K562 (cell line): ENCODE results near the gene VEGFA. TPM values are rescaled to one million over a fixed set of nuclear protein-coding genes. Genes with fewer than 3 reads are reported as not detected.

Experiments
- ARID2 ChIP-seq: fragments of 450-650 bp; IDR thresholded peaks from 2 replicates; pipeline ENCODE4 v1.6.1; 2017; ENCODE audit warnings: antibody characterized with exemption, mild to moderate bottlenecking
- CHCHD3 ChIP-seq: fragments of 250-450 bp; sonication (Bioruptor Pico); IDR thresholded peaks from 2 replicates; pipeline ENCODE4 v2.1.2; 2022; ENCODE audit warnings: mild to moderate bottlenecking
- CUX1 ChIP-seq: fragments of 200-800 bp; sonication (Bioruptor generic); IDR thresholded peaks from 2 replicates; pipeline ENCODE4 v1.6.1; 2016; ENCODE audit warnings: missing genetic modification characterization, missing compliant biosample characterization
- ETS1 ChIP-seq: conservative IDR thresholded peaks from 2 replicates; pipeline ENCODE4 v1.6.1; 2011; ENCODE audit warnings: low read depth, mild to moderate bottlenecking, low read length; ENCODE audit not compliant: control insufficient read depth
- FOXM1 ChIP-seq, 2 experiments: fragments of 450-650 bp in 1 of 2; sonication (generic) in 1 of 2; formaldehyde crosslinking in 1 of 2; IDR thresholded peaks; 2 replicates each; pipeline versions ENCODE4 v1.6.1 to v1.9.0; 2017 to 2022; ENCODE audit warnings: low read depth in 2 of 2, mild to moderate bottlenecking in 2 of 2, missing genetic modification reagents in 1 of 2, moderate library complexity in 1 of 2
- HCFC1 ChIP-seq: IDR thresholded peaks from 2 replicates; pipeline ENCODE4 v1.6.1; 2012; ENCODE audit warnings: low read depth, low read length, improper control_type of control experiment
- HNRNPUL1 ChIP-seq: fragments of 200-400 bp; formaldehyde crosslinking; IDR thresholded peaks from 2 replicates; pipeline ENCODE4 v1.6.1; 2017; ENCODE audit warnings: low read length
- IRF2 ChIP-seq: sonication (generic); formaldehyde crosslinking; IDR thresholded peaks from 2 replicates; pipeline ENCODE4 v1.8.1; 2022; ENCODE audit warnings: mild to moderate bottlenecking, missing genetic modification reagents
- KAT2B ChIP-seq: IDR thresholded peaks from one replicate; pipeline ENCODE4 v1.6.1; 2012; ENCODE audit warnings: low read depth, mild to moderate bottlenecking, control low read depth, inconsistent platforms, low read length, moderate library complexity
- MAFG ChIP-seq: fragments of 450-650 bp; conservative IDR thresholded peaks from 2 replicates; pipeline ENCODE4 v1.6.1; 2016; ENCODE audit warnings: missing genetic modification characterization, missing compliant biosample characterization
- MCM7 ChIP-seq, 2 experiments: fragments of 450-650 bp; IDR thresholded peaks; 2 replicates each; pipeline ENCODE4 v1.6.1; 2016 to 2018
- NCOA2 ChIP-seq, 2 experiments: fragments of 450-650 bp; IDR thresholded peaks; 2 replicates each; pipeline ENCODE4 v1.6.1; 2018; ENCODE audit warnings: mild to moderate bottlenecking in 2 of 2, moderate library complexity in 1 of 2; ENCODE audit not compliant: partially characterized antibody in 2 of 2
- PHF20 ChIP-seq: fragments of 450-650 bp; IDR thresholded peaks from 2 replicates; pipeline ENCODE4 v1.6.1; 2018; ENCODE audit not compliant: partially characterized antibody
- POLR2H ChIP-seq: IDR thresholded peaks from 2 replicates; pipeline ENCODE4 v1.6.1; 2016; ENCODE audit warnings: missing genetic modification characterization, low read depth, mild to moderate bottlenecking, control low read depth, missing compliant biosample characterization, moderate library complexity
- TBP ChIP-seq: optimal IDR thresholded peaks from 2 replicates; pipeline ENCODE3; 2011; ENCODE audit warnings: low read depth, low read length, improper control_type of control experiment
- TOE1 ChIP-seq, 2 experiments: fragments of 450-650 bp in 1 of 2; sonication (generic) in 1 of 2; formaldehyde crosslinking in 1 of 2; IDR thresholded peaks; 2 replicates each; pipeline versions ENCODE4 v1.7.1 to v1.8.0; 2016 to 2022; ENCODE audit warnings: borderline replicate concordance in 2 of 2, mild to moderate bottlenecking in 2 of 2, antibody characterized with exemption in 1 of 2, inconsistent platforms in 1 of 2, low read depth in 1 of 2, missing genetic modification reagents in 1 of 2, moderate library complexity in 1 of 2
- USF2 ChIP-seq: sonication (generic); formaldehyde crosslinking; IDR thresholded peaks from 2 replicates; pipeline ENCODE4 v1.5.0; 2020; ENCODE audit warnings: missing genetic modification reagents
- ZNF57 ChIP-seq: fragments of 450-650 bp; formaldehyde crosslinking; IDR thresholded peaks from 2 replicates; pipeline ENCODE4 v1.4.0; 2020; ENCODE audit warnings: mild to moderate bottlenecking, moderate library complexity
- ZNF584 ChIP-seq: fragments of 200-800 bp; sonication (Bioruptor generic); IDR thresholded peaks from 2 replicates; pipeline ENCODE4 v1.6.1; 2016; ENCODE audit warnings: low read depth, mild to moderate bottlenecking, missing genetic modification characterization, missing compliant biosample characterization
- ZNF764 ChIP-seq: fragments of 250-450 bp; sonication (Bioruptor Pico); IDR thresholded peaks from 2 replicates; pipeline ENCODE4 v1.4.0; 2020; ENCODE audit warnings: low read depth, mild to moderate bottlenecking, moderate library complexity
- ZNF79 ChIP-seq: fragments of 250-450 bp; sonication (Bioruptor Pico); IDR thresholded peaks from 2 replicates; pipeline ENCODE4 v1.4.0; 2020; ENCODE audit warnings: low read depth, mild to moderate bottlenecking, moderate library complexity
- polyA plus RNA-seq, 8 experiments: library from polyadenylated mRNA; depleted of rRNA in 4 of 8; stranded (reverse) in 5 of 8; unstranded in 3 of 8; fragments of >200 nt; fragmentation: Nextera tagmentation in 2 of 8; fragmentation: Illumina TruSeq in 1 of 8; extraction: Ambion mirVana in 2 of 8; extraction: Trizol in 1 of 8; gene quantifications; 2 replicates each; pipeline versions ENCODE4 v1.2.1 to v1.2.3, GENCODE V29; 2011 to 2014; ENCODE audit warnings: inconsistent platforms in 1 of 8, missing spikeins in 1 of 8
- total RNA-seq, 7 experiments: library from RNA; depleted of rRNA in 6 of 7; stranded (reverse); fragments of >200 nt in 6 of 7; fragmentation: Illumina TruSeq in 2 of 7; extraction: Trizol in 2 of 7; gene quantifications; 2 replicates each; pipeline versions ENCODE4 v1.2.1 to v1.2.3, GENCODE V29; 2011 to 2021; ENCODE audit warnings: low replicate concordance in 1 of 7

VEGFA gene
- total and polyA plus RNA-seq, 9 of the 15 experiments (the other 6 are each of a cell fraction or from before 2014, with no cell fraction given) = 14.0 to 271 (median 124) TPM

GRCh38 chr6:43771210-43771857 lies 1.3 kb downstream of the VEGFA start (continued):
- TF ChIP-seq CUX1 (CRISPR knock-in tag) = no peak
- no peak; the same call in 1 of the 2 replicates for TF ChIP-seq ETS1
- TF ChIP-seq MCM7 (IDR thresholded peaks at IDR 0.05) = no peak
- peak; percentile 20 for TF ChIP-seq TBP
- TF ChIP-seq POLR2H = no peak
- TF ChIP-seq ZNF79 (CRISPR knock-in tag) = no peak
- no peak for TF ChIP-seq NCOA2 (IDR thresholded peaks at IDR 0.05; ENCODE audit: partially characterized antibody in 2 of 2)
- no peak for TF ChIP-seq ZNF584 (CRISPR knock-in tag)
- TF ChIP-seq TOE1 (IDR thresholded peaks at IDR 0.05; ENCODE audit: borderline replicate concordance) = 0 out of 2 replicates have a peak, but pooled peaks have one; percentile 31
- 0 out of 2 replicates have a peak, but pooled peaks have one; percentile 20 for TF ChIP-seq TOE1 (CRISPR knock-in tag; IDR thresholded peaks at IDR 0.05; ENCODE audit: borderline replicate concordance, low read depth)
- TF ChIP-seq HNRNPUL1 = no peak
- TF ChIP-seq PHF20 = no peak
- no peak for TF ChIP-seq CHCHD3 (CRISPR knock-in tag)
- TF ChIP-seq KAT2B = no peak
- no peak for TF ChIP-seq ZNF57 (CRISPR knock-in tag)
- no peak for TF ChIP-seq FOXM1 (IDR thresholded peaks at IDR 0.05; ENCODE audit: low read depth)
- TF ChIP-seq FOXM1 (CRISPR knock-in tag; IDR thresholded peaks at IDR 0.05; ENCODE audit: low read depth) = 0 out of 2 replicates have a peak, but pooled peaks have one; percentile 33
- TF ChIP-seq MAFG (tag) = no peak
- no peak for TF ChIP-seq ZNF764
- no peak for TF ChIP-seq USF2 (CRISPR knock-in tag)
- TF ChIP-seq ARID2 = no peak
- TF ChIP-seq IRF2 (CRISPR knock-in tag) = 0 out of 2 replicates have a peak, but pooled peaks have one; percentile 27
- no peak for TF ChIP-seq HCFC1
